Measurements from ENCODE around the gene SMIM5. TPM values are rescaled to one million over a fixed set of nuclear protein-coding genes. Genes with fewer than 3 reads are reported as not detected.
"Not testable (repeated sequence)": the region's sequence is repeated elsewhere in the genome, so short reads cannot be mapped to it uniquely, and the experiment has no call there.

Gene SMIM5
- 9.2 TPM for polyA plus RNA-seq (ENCODE audit: insufficient read length)

DNA sequence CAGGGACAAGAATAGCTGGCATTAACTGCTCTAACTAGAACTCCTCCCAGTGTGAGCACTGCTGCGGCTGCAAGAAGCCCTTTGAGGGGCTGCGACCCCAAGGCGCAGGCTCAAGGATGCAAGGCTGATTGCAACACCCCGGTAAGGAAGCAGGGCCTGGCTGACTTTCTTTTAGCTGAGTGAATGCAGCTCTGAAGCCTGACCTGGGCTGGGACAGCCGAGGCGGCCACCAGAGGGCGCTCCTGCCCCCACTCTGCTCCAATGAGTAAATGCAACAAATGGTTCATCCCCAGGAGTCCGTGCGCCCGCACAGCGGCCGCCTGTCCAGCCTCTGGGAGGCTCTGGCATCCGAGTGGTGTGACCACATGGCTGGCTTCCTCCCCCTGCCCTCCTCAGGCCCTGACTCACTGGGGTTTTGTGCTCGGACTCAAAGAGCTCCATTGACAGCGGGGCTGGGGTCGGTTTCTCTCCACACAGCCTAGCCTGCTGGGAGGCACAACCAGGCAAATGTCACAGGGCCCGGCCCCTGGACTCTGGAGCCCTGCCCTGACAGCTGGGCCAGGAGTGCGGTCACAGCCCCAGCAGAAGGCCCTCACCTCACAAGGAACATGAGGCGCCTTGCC, at the start of gene SMIM5:
Gene SMIM5 (plus strand): TSS at position 572 of the 623 bp plus-strand sequence. CDS start 6,768 bp downstream, outside the sequence.
- peak; percentile 19 for DNase-seq (ENCODE audit: low read depth)

GRCh38 chr17:75584849-75585175, 48.4 kb upstream of the SMIM5 start:
- DNase-seq (ENCODE audit: low read depth): no peak

DNA sequence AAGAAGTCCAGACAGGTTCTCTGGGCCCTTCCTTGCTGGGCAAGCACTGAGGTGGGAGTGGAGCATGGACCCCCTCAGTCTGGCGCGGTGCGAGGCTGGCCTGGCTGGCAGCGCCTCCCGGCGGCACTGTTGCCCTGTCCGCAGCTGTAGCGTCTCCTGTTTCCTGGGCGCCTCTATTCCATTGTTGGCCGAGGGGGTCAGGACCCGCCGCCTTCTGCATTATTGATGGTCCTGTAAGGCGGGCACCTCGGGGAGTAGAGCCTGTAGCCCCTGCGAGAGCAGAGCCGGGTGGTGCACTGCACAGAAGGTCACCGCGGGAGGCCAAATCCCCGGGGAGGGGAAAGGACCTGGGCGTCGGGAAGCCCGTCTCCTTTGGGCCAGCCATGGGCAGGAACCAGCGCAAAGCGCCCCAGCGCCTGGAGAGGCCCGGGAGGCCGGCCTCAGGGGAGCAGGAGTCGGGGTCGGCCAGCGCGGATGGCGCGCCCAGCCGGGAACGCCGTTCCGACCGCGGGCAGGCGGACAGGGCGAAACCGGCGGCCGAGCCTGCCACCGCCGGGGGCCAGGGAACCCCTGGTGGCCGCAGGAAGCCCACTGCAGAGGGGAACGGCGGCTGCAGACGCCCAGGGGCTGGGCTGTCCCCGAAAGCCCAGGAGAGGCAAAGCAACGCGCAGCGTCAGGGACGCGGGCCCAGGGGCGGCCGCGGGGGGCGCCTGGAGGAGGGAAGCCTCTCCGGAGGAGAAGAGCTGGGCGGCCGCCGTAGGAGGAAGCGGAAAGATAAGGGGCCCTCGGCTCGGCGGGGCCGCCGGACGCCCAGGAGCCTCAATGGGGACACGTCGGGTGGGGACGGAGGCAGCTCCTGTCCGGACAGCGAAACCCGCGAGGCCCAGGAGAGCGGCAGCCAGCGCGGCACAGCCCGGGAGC, 45.3 kb upstream of the SMIM5 start, which contains the start of gene MYO15B:
Gene MYO15B (plus strand): TSS at position 126 of the 921 bp plus-strand sequence. CDS start 258 bp downstream, at position 384.
- DNase-seq (ENCODE audit: low read depth): no peak

- DNase-seq (ENCODE audit: low read depth): no peak
Measured at GRCh38 chr17:75588596-75589011, 44.6 kb upstream of the SMIM5 start.

DNA sequence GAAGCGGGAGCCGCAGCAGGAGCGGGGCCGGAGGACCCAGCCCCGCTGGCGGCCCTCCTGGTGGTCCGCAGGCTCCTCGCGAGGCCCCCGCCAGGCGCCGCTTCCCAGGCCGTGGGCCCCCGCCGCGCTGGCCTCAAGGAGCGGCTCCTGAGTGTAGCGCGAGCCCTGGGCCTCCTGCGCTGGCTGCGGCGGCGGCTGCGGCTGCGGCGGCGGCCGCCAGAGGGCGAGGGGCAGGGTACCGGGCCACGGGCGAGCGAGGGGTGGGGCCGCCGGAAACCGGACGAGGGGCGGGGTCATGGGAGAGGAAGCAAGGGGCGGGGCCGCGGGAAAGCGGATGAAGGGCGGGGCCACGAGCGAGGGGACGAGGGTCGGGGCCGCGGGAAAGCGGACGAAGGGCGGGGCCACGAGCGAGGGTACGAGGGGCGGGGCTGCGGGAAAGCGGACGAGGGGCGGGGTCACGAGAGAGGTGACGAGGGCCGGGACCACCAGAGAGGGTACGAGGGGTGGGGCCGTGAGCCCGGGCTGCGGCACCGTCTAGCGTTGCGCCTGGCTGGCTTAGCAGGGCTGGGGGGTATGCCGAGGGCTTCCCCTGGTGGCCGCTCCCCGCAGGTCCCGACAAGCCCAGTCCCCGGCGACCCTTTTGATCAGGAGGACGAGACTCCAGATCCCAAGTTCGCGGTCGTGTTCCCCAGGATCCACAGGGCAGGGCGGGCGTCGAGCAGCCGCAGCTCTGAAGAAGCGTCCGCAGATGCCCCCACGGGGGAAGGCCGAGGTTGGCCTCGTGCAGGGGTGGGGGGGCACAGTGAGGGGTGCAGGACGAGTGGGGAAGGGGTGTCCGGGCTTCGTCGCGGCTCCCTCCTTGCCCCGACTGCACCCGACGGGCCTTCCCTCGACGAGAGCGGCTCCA, 44.0 kb upstream of the SMIM5 start:
- DNase-seq (ENCODE audit: low read depth): peak; percentile 48

- DNase-seq (ENCODE audit: low read depth): no peak
Measured at GRCh38 chr17:75589919-75590303, 43.3 kb upstream of the SMIM5 start.

DNA sequence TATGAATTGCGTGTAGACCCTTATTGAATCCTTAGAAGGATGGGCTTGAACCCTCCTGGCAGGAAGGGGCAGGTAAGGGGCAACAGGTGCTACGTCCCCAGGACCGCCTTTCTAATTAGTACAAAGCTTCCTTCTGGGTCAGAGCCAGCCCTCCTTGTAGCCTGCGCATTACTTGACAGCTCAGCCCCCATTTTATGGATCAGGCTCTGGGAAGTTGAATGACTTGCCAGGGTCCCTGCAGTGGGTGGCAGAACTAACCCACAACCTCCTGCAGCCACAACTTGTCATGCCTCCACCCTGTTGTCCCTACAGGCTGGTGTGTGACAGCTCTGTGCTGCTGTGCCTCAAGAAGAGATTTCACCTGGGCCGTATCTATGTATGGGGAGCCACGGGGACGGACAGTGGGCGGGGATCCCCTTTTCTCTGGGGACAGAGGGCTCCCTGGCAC, 42.9 kb upstream of the SMIM5 start:
- no peak for DNase-seq (ENCODE audit: low read depth)

GRCh38 chr17:75590849-75591721, 42.1 kb upstream of the SMIM5 start:
- no peak for DNase-seq (ENCODE audit: low read depth)

DNA sequence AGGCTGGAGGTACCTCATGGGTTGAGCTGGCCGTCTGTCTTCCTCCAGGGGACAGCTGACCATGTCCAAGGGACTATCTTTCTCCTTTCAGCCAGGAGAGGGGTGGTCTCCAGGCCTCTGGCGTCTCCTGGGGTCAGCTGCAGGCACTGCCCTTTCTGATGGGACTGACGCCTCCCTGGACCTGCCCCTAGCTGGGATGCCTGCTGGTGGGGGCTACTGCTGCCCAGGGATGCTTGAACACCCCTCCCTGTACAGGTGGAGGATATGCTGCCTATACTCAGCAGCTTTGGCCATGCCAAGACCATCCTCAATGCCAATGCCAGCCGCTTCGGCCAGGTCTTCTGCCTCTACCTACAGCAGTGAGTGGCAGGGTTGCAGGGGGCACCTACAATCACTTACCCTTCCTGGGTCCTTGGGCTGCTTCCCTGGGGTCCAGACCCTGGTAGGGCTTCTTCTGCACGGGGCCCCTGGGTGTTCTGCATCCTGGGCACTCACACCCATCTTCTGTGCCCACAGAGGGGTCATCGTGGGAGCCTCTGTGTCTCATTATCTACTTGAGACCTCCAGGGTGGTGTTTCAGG, 41.4 kb upstream of the SMIM5 start:
- no peak for DNase-seq (ENCODE audit: low read depth)

DNA sequence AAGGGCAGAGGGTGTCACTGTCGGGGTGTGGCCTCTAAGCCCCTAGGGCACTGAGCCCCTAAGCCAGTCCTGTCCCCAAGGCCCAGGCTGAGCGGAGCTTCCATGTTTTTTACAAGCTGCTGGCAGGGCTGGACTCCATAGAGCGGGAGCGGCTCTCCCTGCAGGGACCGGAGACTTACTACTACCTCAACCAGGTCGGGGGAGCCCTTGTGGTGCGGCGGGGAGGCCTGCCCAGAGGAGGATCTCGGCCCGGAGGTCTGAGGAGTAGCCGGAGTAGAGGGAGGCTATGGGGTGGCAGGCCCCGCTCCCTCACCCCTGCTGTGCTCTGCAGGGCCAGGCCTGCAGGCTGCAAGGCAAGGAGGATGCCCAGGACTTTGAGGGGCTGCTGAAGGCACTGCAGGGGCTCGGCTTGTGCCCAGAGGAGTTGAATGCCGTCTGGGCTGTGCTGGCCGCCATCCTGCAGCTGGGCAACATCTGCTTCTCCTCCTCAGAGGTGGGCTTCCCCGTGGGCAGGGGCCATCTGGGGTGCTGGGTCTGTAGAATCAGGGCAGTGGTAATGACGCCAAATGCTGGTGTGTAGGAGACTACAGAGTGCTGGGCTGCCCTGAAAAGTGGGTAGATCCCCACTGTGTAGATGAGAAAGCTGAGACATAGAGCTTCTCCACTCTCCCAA, 40.8 kb upstream of the SMIM5 start:
- no peak for DNase-seq (ENCODE audit: low read depth)

- DNase-seq (ENCODE audit: low read depth): not testable (repeated sequence)
Measured at GRCh38 chr17:75593430-75593829, 39.8 kb upstream of the SMIM5 start.

DNA sequence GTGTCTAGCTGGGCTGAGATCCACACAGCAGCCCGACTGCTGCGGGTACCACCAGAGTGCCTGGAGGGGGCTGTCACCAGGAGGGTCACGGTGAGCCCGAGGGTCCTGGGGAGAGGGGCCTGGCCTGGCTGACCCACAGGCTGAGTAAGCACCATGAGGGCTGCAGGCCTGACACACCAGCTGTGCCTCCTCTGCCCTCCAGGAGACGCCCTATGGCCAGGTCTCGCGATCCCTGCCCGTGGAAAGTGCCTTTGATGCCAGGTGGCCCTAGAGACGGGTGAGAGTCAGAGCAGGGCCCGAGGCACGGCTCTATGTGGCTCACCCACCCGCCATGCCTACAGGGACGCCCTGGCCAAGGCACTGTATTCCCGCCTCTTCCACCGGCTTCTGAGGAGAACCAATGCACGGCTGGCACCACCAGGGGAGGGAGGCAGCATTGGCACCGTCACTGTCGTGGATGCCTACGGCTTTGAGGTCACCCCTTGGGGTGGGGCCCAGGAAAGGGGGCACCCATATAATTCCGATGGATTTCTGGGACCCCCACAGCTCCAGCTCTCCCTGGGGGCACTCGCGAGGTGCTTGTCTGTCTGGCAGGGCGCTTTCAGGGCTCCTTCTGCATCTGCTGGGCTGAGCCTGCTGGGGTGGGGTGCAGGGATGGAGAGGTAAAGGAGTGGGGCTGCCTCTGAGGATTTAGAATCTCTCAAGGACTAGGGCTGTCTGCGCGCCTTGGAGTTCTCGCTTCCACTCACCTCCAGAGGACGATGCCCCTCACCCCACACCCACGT, 38.5 kb upstream of the SMIM5 start:
- DNase-seq (ENCODE audit: low read depth): no peak

DNA sequence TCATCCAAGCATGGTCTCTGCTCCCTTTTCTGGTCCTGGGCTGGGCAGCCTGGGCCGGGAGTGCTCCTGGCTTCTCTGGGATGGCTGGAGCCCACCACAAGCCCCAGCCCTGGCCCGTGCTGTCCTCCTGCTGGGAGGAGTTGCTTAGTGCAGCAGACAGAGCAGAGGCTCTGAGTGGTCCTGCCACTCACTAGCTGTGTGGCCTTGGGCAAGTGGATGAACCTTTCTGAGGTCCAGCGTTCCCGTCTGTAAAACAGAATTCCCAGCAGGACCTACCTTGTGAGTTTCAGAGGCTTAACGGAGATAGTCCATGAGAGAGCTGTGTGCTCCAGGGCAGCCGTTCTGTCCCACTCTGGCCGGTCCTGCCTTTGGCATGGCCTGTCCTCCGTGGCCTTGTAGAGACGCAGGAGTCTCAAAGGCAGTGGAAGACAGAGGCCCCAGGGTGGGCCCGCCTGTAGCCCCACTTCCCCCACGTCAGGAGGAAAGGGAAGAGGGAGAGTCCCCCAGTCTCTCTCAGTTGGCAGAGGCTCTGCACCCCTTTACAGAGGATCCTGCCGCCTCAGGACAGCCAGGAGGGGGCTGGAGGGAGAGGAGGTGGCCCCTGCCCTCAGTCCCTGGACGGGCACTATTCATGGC, 37.8 kb upstream of the SMIM5 start:
- no peak for DNase-seq (ENCODE audit: low read depth)

GRCh38 chr17:75595920-75596313, 37.3 kb upstream of the SMIM5 start:
- DNase-seq (ENCODE audit: low read depth): no peak

DNA sequence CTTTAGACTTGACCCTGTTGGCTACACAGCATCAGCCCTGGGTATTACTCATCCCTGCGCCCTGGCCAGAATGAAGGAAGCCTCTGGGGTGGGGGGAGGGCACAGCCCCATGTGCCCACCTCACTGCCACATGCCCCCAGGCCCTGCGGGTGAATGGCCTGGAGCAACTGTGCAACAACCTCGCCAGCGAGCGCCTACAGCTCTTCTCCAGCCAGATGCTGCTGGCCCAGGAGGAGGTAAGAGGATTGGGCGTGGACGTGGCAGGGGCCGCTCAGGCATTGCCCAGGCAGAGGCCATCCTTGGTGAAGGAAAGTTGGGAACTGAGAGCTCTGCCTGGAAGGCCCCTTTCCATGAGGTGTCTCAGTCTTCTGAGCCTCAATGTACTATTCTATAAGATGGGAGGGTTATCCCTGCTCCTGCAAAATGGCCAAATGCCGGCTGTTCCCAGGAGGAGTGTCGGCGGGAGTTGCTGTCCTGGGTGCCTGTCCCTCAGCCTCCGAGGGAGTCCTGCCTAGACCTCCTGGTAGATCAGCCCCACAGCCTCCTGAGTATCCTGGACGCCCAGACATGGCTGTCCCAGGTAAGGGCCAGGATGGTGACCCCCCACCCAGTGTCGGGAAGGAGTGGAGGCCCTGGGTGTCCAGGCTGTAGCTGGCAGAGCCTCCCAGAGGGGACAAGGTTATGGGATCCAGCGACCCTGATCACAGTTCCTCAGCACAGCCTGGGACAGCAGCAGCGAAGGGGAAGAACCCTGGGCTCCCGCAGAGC, 36.7 kb upstream of the SMIM5 start:
- no peak for DNase-seq (ENCODE audit: low read depth)

- DNase-seq (ENCODE audit: low read depth): no peak
Measured at GRCh38 chr17:75601057-75601987, 31.9 kb upstream of the SMIM5 start.

GRCh38 chr17:75602644-75603043, 30.6 kb upstream of the SMIM5 start:
- DNase-seq (ENCODE audit: low read depth): no peak
